K562 (cell line): ENCODE results near the gene RNMT. TPM values are rescaled to one million over a fixed set of nuclear protein-coding genes. Genes with fewer than 3 reads are reported as not detected.

ENCODE experiments used
- HDAC8 ChIP-seq: fragments of 450-650 bp; IDR thresholded peaks from 2 replicates; pipeline ENCODE4 v1.6.1; 2016; ENCODE audit warnings: mild to moderate bottlenecking, missing genetic modification characterization, moderate library complexity, missing compliant biosample characterization
- KAT2B ChIP-seq: IDR thresholded peaks from one replicate; pipeline ENCODE4 v1.6.1; 2012; ENCODE audit warnings: low read depth, mild to moderate bottlenecking, control low read depth, inconsistent platforms, low read length, moderate library complexity
- polyA plus RNA-seq, 8 experiments: library from polyadenylated mRNA; depleted of rRNA in 4 of 8; stranded (reverse) in 5 of 8; unstranded in 3 of 8; fragments of >200 nt; fragmentation: Nextera tagmentation in 2 of 8; fragmentation: Illumina TruSeq in 1 of 8; extraction: Ambion mirVana in 2 of 8; extraction: Trizol in 1 of 8; gene quantifications; 2 replicates each; pipeline versions ENCODE4 v1.2.1 to v1.2.3, GENCODE V29; 2011 to 2014; ENCODE audit warnings: inconsistent platforms in 1 of 8, missing spikeins in 1 of 8
- total RNA-seq, 7 experiments: library from RNA; depleted of rRNA in 6 of 7; stranded (reverse); fragments of >200 nt in 6 of 7; fragmentation: Illumina TruSeq in 2 of 7; extraction: Trizol in 2 of 7; gene quantifications; 2 replicates each; pipeline versions ENCODE4 v1.2.1 to v1.2.3, GENCODE V29; 2011 to 2021; ENCODE audit warnings: low replicate concordance in 1 of 7
- TF ChIP-seq, protein P1 (sequence below): fragments of 250-450 bp; sonication (Bioruptor Pico); IDR thresholded peaks from 2 replicates; pipeline ENCODE4 v1.5.0; 2021; ENCODE audit warnings: mild to moderate bottlenecking, borderline replicate concordance
- TF ChIP-seq, protein P2 (sequence below): fragments of 450-650 bp; formaldehyde crosslinking; IDR thresholded peaks from 2 replicates; pipeline ENCODE4 v1.4.0; 2022; ENCODE audit warnings: missing genetic modification characterization
- TF ChIP-seq, protein P3 (sequence below): fragments of 250-450 bp; sonication (Bioruptor Pico); IDR thresholded peaks from 2 replicates; pipeline ENCODE4 v1.4.0; 2020

The RNMT gene
- total and polyA plus RNA-seq, 9 of the 15 experiments (the other 6 are each of a cell fraction or from before 2014, with no cell fraction given): 20.2 to 63.4 (median 34.1) TPM

- TF ChIP-seq, protein P1, sequence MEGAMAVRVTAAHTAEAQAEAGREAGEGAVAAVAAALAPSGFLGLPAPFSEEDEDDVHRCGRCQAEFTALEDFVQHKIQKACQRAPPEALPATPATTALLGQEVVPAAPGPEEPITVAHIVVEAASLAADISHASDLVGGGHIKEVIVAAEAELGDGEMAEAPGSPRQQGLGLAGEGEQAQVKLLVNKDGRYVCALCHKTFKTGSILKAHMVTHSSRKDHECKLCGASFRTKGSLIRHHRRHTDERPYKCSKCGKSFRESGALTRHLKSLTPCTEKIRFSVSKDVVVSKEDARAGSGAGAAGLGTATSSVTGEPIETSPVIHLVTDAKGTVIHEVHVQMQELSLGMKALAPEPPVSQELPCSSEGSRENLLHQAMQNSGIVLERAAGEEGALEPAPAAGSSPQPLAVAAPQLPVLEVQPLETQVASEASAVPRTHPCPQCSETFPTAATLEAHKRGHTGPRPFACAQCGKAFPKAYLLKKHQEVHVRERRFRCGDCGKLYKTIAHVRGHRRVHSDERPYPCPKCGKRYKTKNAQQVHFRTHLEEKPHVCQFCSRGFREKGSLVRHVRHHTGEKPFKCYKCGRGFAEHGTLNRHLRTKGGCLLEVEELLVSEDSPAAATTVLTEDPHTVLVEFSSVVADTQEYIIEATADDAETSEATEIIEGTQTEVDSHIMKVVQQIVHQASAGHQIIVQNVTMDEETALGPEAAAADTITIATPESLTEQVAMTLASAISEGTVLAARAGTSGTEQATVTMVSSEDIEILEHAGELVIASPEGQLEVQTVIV (CRISPR knock-in tag): no peak
- no peak for TF ChIP-seq KAT2B
- TF ChIP-seq HDAC8: no peak
- TF ChIP-seq, protein P2, sequence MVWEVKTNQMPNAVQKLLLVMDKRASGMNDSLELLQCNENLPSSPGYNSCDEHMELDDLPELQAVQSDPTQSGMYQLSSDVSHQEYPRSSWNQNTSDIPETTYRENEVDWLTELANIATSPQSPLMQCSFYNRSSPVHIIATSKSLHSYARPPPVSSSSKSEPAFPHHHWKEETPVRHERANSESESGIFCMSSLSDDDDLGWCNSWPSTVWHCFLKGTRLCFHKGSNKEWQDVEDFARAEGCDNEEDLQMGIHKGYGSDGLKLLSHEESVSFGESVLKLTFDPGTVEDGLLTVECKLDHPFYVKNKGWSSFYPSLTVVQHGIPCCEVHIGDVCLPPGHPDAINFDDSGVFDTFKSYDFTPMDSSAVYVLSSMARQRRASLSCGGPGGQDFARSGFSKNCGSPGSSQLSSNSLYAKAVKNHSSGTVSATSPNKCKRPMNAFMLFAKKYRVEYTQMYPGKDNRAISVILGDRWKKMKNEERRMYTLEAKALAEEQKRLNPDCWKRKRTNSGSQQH (CRISPR knock-in tag): no peak
- TF ChIP-seq, protein P3, sequence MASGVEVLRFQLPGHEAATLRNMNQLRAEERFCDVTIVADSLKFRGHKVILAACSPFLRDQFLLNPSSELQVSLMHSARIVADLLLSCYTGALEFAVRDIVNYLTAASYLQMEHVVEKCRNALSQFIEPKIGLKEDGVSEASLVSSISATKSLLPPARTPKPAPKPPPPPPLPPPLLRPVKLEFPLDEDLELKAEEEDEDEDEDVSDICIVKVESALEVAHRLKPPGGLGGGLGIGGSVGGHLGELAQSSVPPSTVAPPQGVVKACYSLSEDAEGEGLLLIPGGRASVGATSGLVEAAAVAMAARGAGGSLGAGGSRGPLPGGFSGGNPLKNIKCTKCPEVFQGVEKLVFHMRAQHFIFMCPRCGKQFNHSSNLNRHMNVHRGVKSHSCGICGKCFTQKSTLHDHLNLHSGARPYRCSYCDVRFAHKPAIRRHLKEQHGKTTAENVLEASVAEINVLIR: no peak
Measured at GRCh38 chr18:13799396-13799795, 72.9 kb downstream of the RNMT start (continued).
